Nephron progenitor cell (in vitro differentiated cells): ENCODE data around the gene CDKN2B.

Source experiments
- DNase-seq: peaks from one replicate; pipeline ENCODE4 v3.0.0; 2021
- H3K27ac Mint-ChIP-seq: 2 replicates; pipeline ENCODE4 v1.8.0; 2021; ENCODE audit warnings: mild to moderate bottlenecking, moderate library complexity, mixed read lengths
- H3K27me3 Mint-ChIP-seq: 2 replicates; pipeline ENCODE4 v1.8.0; 2021; ENCODE audit warnings: mild to moderate bottlenecking, low read depth, mixed read lengths; ENCODE audit not compliant: poor library complexity
- H3K36me3 Mint-ChIP-seq: 2 replicates; pipeline ENCODE4 v1.8.0; 2021; ENCODE audit warnings: low read depth, mixed read lengths
- H3K4me1 Mint-ChIP-seq: 2 replicates; pipeline ENCODE4 v1.8.0; 2021; ENCODE audit warnings: mixed read lengths
- H3K4me3 Mint-ChIP-seq: 2 replicates; pipeline ENCODE4 v1.8.0; 2021; ENCODE audit warnings: mild to moderate bottlenecking, moderate library complexity, mixed read lengths
- H3K9me3 Mint-ChIP-seq: 2 replicates; pipeline ENCODE4 v1.8.0; 2021; ENCODE audit warnings: mild to moderate bottlenecking, moderate library complexity, mixed read lengths
- TF ChIP-seq, protein P1 (sequence below): fragments of 200-600 bp; sonication (generic); IDR thresholded peaks from 2 replicates; pipeline ENCODE4 v1.5.0; 2021; ENCODE audit warnings: antibody characterized with exemption

CDKN2B gene

DNA sequence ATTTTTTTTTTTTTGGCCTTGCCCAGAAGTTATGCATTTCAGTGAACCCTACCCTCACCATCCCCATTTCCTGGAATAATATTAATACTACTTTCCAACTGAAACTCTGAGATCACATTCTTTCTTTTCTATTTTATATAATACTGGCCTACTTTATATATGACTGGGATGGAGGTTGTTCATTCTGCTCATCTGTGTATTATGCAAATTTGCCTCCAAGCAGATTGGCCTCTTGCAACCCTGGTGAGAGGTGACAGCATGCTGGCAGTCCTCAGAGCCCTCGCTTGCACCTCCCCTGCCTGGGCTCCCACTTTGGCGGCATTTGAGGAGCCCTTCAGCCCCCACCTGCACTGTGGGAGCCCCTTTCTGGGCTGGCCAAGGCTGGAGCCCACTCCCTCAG, 50.3 kb downstream of the CDKN2B start:
- TF ChIP-seq, protein P1, sequence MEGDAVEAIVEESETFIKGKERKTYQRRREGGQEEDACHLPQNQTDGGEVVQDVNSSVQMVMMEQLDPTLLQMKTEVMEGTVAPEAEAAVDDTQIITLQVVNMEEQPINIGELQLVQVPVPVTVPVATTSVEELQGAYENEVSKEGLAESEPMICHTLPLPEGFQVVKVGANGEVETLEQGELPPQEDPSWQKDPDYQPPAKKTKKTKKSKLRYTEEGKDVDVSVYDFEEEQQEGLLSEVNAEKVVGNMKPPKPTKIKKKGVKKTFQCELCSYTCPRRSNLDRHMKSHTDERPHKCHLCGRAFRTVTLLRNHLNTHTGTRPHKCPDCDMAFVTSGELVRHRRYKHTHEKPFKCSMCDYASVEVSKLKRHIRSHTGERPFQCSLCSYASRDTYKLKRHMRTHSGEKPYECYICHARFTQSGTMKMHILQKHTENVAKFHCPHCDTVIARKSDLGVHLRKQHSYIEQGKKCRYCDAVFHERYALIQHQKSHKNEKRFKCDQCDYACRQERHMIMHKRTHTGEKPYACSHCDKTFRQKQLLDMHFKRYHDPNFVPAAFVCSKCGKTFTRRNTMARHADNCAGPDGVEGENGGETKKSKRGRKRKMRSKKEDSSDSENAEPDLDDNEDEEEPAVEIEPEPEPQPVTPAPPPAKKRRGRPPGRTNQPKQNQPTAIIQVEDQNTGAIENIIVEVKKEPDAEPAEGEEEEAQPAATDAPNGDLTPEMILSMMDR, result no peak
- H3K9me3 Mint-ChIP-seq, result peaks cover 18% of the 10 kb centered on the region
- no peak for DNase-seq
- H3K36me3 Mint-ChIP-seq, result no peaks in the 10 kb centered on the region
- H3K4me1 Mint-ChIP-seq, result no peaks in the 10 kb centered on the region
- H3K4me3 Mint-ChIP-seq, result no peak overlapping the region
- no peak overlapping the region for H3K27ac Mint-ChIP-seq
- H3K27me3 Mint-ChIP-seq, result peaks cover 29% of the 10 kb centered on the region
